Loucy (cell line): ENCODE data around the gene RAB19.

Experiments
- H2AFZ ChIP-seq: fragments of 200-600 bp; sonication (generic); 2 replicates; pipeline ENCODE4 v1.6.0; 2016; ENCODE audit warnings: antibody characterized with exemption, mild to moderate bottlenecking, low read length, moderate library complexity
- H3F3A ChIP-seq: fragments of 200-600 bp; 2 replicates; pipeline ENCODE4 v1.6.0; 2016; ENCODE audit warnings: antibody characterized with exemption, low read depth, mild to moderate bottlenecking
- H3K27me3 ChIP-seq: fragments of 200-600 bp; sonication (generic); 2 replicates; pipeline ENCODE4 v1.6.1; 2014; ENCODE audit warnings: low read length, mild to moderate bottlenecking; ENCODE audit not compliant: insufficient read depth, poor library complexity, severe bottlenecking
- H3K36me3 ChIP-seq: fragments of 200-600 bp; sonication (generic); 2 replicates; pipeline ENCODE4 v1.6.1; 2016; ENCODE audit warnings: low read length; ENCODE audit not compliant: insufficient read depth
- H3K4me1 ChIP-seq: fragments of 200-600 bp; sonication (generic); 2 replicates; pipeline ENCODE4 v1.5.1; 2014; ENCODE audit warnings: low read length, mild to moderate bottlenecking; ENCODE audit not compliant: insufficient read depth, poor library complexity, severe bottlenecking
- H3K4me2 ChIP-seq: fragments of 200-600 bp; sonication (generic); 2 replicates; pipeline ENCODE4 v1.6.0; 2014; ENCODE audit warnings: antibody characterized with exemption, low read length, low read depth, mild to moderate bottlenecking; ENCODE audit not compliant: poor library complexity, severe bottlenecking
- H3K4me3 ChIP-seq: fragments of 200-600 bp; sonication (generic); 2 replicates; pipeline ENCODE4 v1.5.1; 2014; ENCODE audit warnings: low read length, mild to moderate bottlenecking, mixed read lengths; ENCODE audit not compliant: poor library complexity, severe bottlenecking
- H3K79me2 ChIP-seq: fragments of 200-600 bp; sonication (generic); 2 replicates; pipeline ENCODE4 v1.6.1; 2014; ENCODE audit warnings: low read length; ENCODE audit not compliant: insufficient read depth
- H3K9ac ChIP-seq: fragments of 200-600 bp; sonication (generic); 2 replicates; pipeline ENCODE4 v1.6.0; 2014; ENCODE audit warnings: mild to moderate bottlenecking, low read depth, low read length, moderate library complexity; ENCODE audit not compliant: poor library complexity, severe bottlenecking
- H3K9me2 ChIP-seq: fragments of 200-600 bp; sonication (generic); replicated peaks from 2 replicates; pipeline ENCODE4 v1.6.1; 2016; ENCODE audit warnings: low read depth, low read length, mixed read lengths
- H3K9me3 ChIP-seq: fragments of 200-600 bp; sonication (generic); 2 replicates; pipeline ENCODE4 v1.6.1; 2014; ENCODE audit warnings: mild to moderate bottlenecking, antibody characterized with exemption, low read length, low read depth; ENCODE audit not compliant: insufficient read depth
- H4K20me1 ChIP-seq: fragments of 200-600 bp; sonication (generic); 2 replicates; pipeline ENCODE4 v1.6.0; 2014; ENCODE audit warnings: antibody characterized with exemption, low read length, mild to moderate bottlenecking; ENCODE audit not compliant: insufficient read depth, poor library complexity, severe bottlenecking
- EZH2phosphoT487 ChIP-seq: fragments of 200-600 bp; IDR thresholded peaks from 2 replicates; pipeline ENCODE4 v1.6.1; 2018; ENCODE audit warnings: antibody characterized with exemption, mild to moderate bottlenecking, moderate library complexity, borderline replicate concordance
- TF ChIP-seq, protein P1 (sequence below): fragments of 200-600 bp; sonication (generic); conservative IDR thresholded peaks from 2 replicates; pipeline ENCODE4 v1.5.1; 2014; ENCODE audit warnings: mild to moderate bottlenecking, antibody characterized with exemption, low read length

The RAB19 gene

DNA sequence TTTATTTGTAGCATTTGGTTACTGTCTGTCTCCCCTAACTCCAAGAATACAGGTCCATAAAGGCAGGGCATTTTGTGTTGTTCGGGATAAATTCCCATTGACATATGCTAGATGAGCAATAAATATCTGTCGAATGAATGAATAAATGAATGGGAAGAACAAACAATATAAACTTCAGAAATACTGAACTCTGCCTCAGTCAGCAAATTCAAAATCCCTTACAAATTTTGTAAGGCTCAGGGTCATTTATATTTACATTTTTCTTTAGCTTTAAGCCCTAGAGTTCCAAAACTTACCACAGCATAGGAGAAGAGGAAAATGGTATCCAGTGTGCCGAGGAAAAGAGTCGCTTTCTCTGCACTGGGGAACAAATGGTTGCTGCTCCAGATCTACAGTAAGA is 34.6 kb upstream of the RAB19 start:
- Histone ChIP-seq H3K4me1 (no peaks in the 10 kb centered on the region), H3K36me3 (peaks cover 7% of the 10 kb centered on the region; the same call in 1 of the 2 replicates), H4K20me1 (no peaks in the 10 kb centered on the region), H2AFZ (no peak overlapping the region), H3K9ac (no peak overlapping the region), H3K4me3 (no peak overlapping the region), H3K9me3 (no peaks in the 10 kb centered on the region), H3K4me2 (no peak overlapping the region), H3K27me3 (no peaks in the 10 kb centered on the region), H3K79me2 (no peaks in the 10 kb centered on the region), H3F3A (no peaks in the 10 kb centered on the region), H3K9me2 (no peaks in the 10 kb centered on the region)
- no peak for TF ChIP-seq EZH2phosphoT487

GRCh38 chr7:140375323-140375722 is 28.5 kb upstream of the RAB19 start:
- TF ChIP-seq, protein P1, sequence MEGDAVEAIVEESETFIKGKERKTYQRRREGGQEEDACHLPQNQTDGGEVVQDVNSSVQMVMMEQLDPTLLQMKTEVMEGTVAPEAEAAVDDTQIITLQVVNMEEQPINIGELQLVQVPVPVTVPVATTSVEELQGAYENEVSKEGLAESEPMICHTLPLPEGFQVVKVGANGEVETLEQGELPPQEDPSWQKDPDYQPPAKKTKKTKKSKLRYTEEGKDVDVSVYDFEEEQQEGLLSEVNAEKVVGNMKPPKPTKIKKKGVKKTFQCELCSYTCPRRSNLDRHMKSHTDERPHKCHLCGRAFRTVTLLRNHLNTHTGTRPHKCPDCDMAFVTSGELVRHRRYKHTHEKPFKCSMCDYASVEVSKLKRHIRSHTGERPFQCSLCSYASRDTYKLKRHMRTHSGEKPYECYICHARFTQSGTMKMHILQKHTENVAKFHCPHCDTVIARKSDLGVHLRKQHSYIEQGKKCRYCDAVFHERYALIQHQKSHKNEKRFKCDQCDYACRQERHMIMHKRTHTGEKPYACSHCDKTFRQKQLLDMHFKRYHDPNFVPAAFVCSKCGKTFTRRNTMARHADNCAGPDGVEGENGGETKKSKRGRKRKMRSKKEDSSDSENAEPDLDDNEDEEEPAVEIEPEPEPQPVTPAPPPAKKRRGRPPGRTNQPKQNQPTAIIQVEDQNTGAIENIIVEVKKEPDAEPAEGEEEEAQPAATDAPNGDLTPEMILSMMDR = no peak
- no peak for TF ChIP-seq EZH2phosphoT487
- no peaks in the 10 kb centered on the region for H3K4me1 ChIP-seq
- no peak overlapping the region for H3K4me2 ChIP-seq
- H3K9me2 ChIP-seq = no peaks in the 10 kb centered on the region
- no peaks in the 10 kb centered on the region for H3K9me3 ChIP-seq
- H3K4me3 ChIP-seq = no peak overlapping the region
- peaks cover 36% of the 10 kb centered on the region; the same call in 1 of the 2 replicates for H3K36me3 ChIP-seq
- no peaks in the 10 kb centered on the region for H3F3A ChIP-seq
- H2AFZ ChIP-seq = no peak overlapping the region
- no peak overlapping the region for H3K9ac ChIP-seq
- no peaks in the 10 kb centered on the region for H3K79me2 ChIP-seq
- H4K20me1 ChIP-seq = no peaks in the 10 kb centered on the region
- H3K27me3 ChIP-seq = no peaks in the 10 kb centered on the region

DNA sequence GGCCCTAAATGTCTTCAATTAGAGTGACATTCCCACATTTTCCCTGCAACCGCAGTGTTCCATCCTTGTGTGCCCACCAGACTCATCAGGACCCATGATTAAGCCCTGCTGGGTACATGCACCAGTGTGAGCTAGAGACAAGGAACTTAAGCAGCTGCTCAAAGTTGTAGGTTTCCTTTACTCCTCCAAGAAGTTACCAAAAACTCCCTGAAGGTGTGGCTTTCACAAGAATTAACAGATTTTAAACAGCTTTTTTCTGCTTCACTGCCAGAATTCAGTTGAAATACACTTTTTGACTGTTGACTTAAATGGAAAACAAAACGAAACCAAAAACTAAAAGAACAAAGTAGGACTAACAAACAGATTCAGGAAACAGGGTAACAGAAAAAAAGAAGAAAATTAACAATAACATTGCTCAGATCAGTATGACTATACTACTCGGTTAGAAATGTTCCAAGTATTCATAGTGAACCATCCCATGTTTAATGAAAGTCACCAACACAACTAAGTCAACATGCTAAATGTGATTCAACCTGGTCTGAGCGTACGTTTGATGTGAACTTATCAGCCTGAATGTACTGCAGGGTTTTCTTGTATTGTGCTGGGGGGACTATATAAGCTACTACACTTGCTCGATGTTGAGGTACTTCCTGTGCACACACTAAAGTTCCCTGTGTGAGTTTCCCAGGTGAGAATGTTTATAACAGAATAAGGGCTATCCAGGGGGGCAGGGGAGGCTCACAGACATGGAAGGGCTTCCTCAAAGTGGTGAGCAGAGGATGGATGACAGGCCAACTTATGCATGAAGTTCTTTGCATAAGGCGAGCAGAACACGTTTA is 27.7 kb upstream of the RAB19 start:
- H4K20me1 ChIP-seq = no peaks in the 10 kb centered on the region
- H3K9me3 ChIP-seq = no peaks in the 10 kb centered on the region
- H3K27me3 ChIP-seq = no peaks in the 10 kb centered on the region
- H3K4me2 ChIP-seq = no peak overlapping the region
- H3K79me2 ChIP-seq = no peaks in the 10 kb centered on the region
- no peaks in the 10 kb centered on the region for H3F3A ChIP-seq
- no peaks in the 10 kb centered on the region for H3K4me1 ChIP-seq
- H3K4me3 ChIP-seq = no peak overlapping the region
- peaks cover 36% of the 10 kb centered on the region; the same call in 1 of the 2 replicates for H3K36me3 ChIP-seq
- no peak for TF ChIP-seq EZH2phosphoT487
- TF ChIP-seq, protein P1 = no peak
- H3K9ac ChIP-seq = no peak overlapping the region
- no peak overlapping the region for H2AFZ ChIP-seq
- H3K9me2 ChIP-seq = no peaks in the 10 kb centered on the region
